Tibial nerve (tissue), 4 donors: Measurements from ENCODE around the gene CRTC1. TPM values are rescaled to one million over a fixed set of nuclear protein-coding genes. Genes with fewer than 3 reads are reported as not detected.

ENCODE experiments used
- DNase-seq, 2 donors: peaks; one replicate each; pipeline ENCODE4 v3.0.0-alpha.2; 2019; ENCODE audit warnings: low spot score in 2 of 2
- H3K27ac ChIP-seq, 4 donors: fragments of 200-600 bp; sonication (generic) in 3 of 4; one replicate each; pipeline ENCODE4 v1.5.1; 2017 to 2019; ENCODE audit warnings: mild to moderate bottlenecking in 1 of 4
- H3K27me3 ChIP-seq, 2 donors: fragments of 200-600 bp; sonication (generic) in 1 of 2; one replicate each; pipeline versions ENCODE4 v1.5.1 to v1.6.0; 2017 to 2019
- H3K36me3 ChIP-seq, 3 donors: fragments of 200-600 bp; sonication (generic); one replicate each; pipeline ENCODE4 v1.5.1; 2018 to 2019
- H3K4me1 ChIP-seq, 4 donors: fragments of 200-600 bp; sonication (generic) in 3 of 4; one replicate each; pipeline ENCODE4 v1.5.1; 2017 to 2019
- H3K4me3 ChIP-seq, 4 donors: fragments of 200-600 bp; sonication (generic) in 3 of 4; one replicate each; pipeline ENCODE4 v1.5.1; 2017 to 2019; ENCODE audit warnings: mild to moderate bottlenecking in 1 of 4, moderate library complexity in 1 of 4
- H3K9me3 ChIP-seq, 4 donors: fragments of 200-600 bp; sonication (generic) in 3 of 4; one replicate each; pipeline ENCODE4 v1.5.1; 2017 to 2019
- EP300 ChIP-seq, 2 donors: sonication (generic); formaldehyde crosslinking; IDR thresholded peaks; one replicate each; pipeline ENCODE4 v1.6.1; 2017; ENCODE audit warnings: antibody characterized with exemption in 2 of 2, mild to moderate bottlenecking in 1 of 2
- POLR2A ChIP-seq, 2 donors: fragments of 450-650 bp; IDR thresholded peaks; one replicate each; pipeline ENCODE4 v1.6.1; 2017; ENCODE audit warnings: antibody characterized with exemption in 2 of 2, mild to moderate bottlenecking in 2 of 2, moderate library complexity in 2 of 2
- WGBS, 2 donors: methylation state at CpG; one replicate each; pipeline ENCODE4 v1.1.5; 2018; 5-methylcytosine and 5-hydroxymethylcytosine counted together
- total RNA-seq, 4 donors: library from RNA; depleted of rRNA; stranded (reverse); fragments of >200 nt; gene quantifications; one replicate each; pipeline ENCODE4 v1.1.0, GENCODE V29; 2016
- TF ChIP-seq, protein P1 (sequence below), 5 experiments: fragments of 200-600 bp in 3 of 5; fragments of 450-650 bp in 2 of 5; sonication (generic) in 3 of 5; IDR thresholded peaks; one replicate each; pipeline ENCODE4 v1.5.1; 2016 to 2019; ENCODE audit warnings: antibody characterized with exemption in 5 of 5, mild to moderate bottlenecking in 3 of 5, moderate library complexity in 2 of 5

CRTC1 gene
- total RNA-seq, 4 donors from 2014 or later = 4.0 to 7.8 (median 6.7) TPM

DNA sequence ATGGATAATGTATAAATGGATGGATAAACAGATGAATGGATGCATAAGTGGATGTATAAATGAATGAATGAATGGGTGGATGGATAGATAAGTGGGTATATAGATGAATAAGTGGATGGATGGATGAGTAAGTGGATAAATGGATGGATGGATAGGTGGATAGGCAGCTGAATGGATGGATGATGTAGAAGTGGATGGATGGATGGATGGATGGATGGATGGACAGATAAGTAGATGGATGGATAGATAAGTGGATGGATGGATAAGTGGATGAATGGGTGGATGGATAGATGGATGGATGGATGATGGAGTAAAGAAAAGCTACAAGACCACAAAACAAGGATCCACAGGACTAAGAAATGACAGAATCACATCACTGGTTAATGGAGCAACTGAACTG, 116.6 kb downstream of the CRTC1 start:
- TF ChIP-seq EP300 (IDR thresholded peaks at IDR 0.05) = no peak
- peaks cover 0 to 57% of the 10 kb centered on the region in 2 donors for H3K27me3 ChIP-seq
- H3K9me3 ChIP-seq = no peaks in the 10 kb centered on the region
- H3K4me3 ChIP-seq = no peak overlapping the region
- no peak for DNase-seq
- no peak overlapping the region for H3K27ac ChIP-seq
- no peaks in the 10 kb centered on the region for H3K36me3 ChIP-seq
- peaks cover 0 to 6% (median 4%) of the 10 kb centered on the region in 4 donors for H3K4me1 ChIP-seq

DNA sequence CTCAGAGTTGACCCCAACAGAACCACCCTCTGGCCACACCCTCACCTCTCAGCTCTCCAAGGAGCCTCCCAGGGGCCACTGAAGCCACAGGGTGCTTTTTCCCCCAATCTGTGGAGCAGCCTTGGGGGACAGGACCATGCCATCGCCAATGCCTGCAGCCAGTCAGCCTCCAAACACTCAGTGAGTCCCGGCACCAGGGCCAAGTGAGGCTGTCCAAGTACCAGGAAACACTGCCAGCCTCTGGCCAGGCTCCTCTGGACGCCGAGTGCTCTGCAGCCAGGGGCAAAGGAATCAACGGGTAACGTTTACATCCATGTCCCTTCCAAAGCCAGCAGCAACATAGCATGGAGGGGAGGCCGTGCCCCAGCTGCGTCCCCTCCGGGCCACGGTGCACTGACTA, 117.2 kb downstream of the CRTC1 start:
- no peak for DNase-seq
- H3K4me1 ChIP-seq = peaks cover 0 to 3% (median 1%) of the 10 kb centered on the region in 4 donors
- no peak overlapping the region for H3K4me3 ChIP-seq
- WGBS, 2 donors = 65 to 86% methylated on average over 4 to 9 of the region's 10 CpGs
- peaks cover 0 to 52% of the 10 kb centered on the region in 2 donors for H3K27me3 ChIP-seq
- H3K9me3 ChIP-seq = no peaks in the 10 kb centered on the region
- no peaks in the 10 kb centered on the region for H3K36me3 ChIP-seq
- no peak for TF ChIP-seq EP300 (IDR thresholded peaks at IDR 0.05)
- TF ChIP-seq POLR2A (IDR thresholded peaks at IDR 0.05) = no peak
- TF ChIP-seq, protein P1, sequence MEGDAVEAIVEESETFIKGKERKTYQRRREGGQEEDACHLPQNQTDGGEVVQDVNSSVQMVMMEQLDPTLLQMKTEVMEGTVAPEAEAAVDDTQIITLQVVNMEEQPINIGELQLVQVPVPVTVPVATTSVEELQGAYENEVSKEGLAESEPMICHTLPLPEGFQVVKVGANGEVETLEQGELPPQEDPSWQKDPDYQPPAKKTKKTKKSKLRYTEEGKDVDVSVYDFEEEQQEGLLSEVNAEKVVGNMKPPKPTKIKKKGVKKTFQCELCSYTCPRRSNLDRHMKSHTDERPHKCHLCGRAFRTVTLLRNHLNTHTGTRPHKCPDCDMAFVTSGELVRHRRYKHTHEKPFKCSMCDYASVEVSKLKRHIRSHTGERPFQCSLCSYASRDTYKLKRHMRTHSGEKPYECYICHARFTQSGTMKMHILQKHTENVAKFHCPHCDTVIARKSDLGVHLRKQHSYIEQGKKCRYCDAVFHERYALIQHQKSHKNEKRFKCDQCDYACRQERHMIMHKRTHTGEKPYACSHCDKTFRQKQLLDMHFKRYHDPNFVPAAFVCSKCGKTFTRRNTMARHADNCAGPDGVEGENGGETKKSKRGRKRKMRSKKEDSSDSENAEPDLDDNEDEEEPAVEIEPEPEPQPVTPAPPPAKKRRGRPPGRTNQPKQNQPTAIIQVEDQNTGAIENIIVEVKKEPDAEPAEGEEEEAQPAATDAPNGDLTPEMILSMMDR (IDR thresholded peaks at IDR 0.05) = no peak
- no peak overlapping the region for H3K27ac ChIP-seq

DNA sequence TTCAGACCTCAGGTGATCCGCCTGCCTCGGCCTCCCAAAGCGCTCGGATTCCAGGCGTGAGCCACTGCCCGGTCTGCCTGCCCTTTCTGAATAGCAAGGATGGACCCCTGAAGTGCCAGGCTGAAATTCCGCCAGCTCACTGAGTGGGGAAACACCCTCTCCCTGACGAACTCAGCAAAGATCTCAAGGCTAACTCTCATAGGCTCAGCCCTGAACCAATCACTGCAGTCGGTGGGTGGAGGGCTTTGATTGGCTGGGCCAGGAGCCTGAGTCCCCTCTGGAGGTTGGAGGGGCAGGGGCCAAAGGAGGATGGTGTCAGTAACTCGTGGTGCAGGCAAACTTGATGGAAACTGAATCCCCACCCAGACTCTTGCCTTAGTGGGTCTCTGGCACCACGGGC, 118.9 kb downstream of the CRTC1 start:
- no peak overlapping the region for H3K27ac ChIP-seq
- TF ChIP-seq, protein P1 (IDR thresholded peaks at IDR 0.05) = no peak
- TF ChIP-seq POLR2A (IDR thresholded peaks at IDR 0.05) (no peak), EP300 (IDR thresholded peaks at IDR 0.05) (no peak)
- no peaks in the 10 kb centered on the region for H3K36me3 ChIP-seq
- DNase-seq = no peak
- no peak overlapping the region for H3K4me3 ChIP-seq
- peaks cover 0 to 38% of the 10 kb centered on the region in 2 donors for H3K27me3 ChIP-seq
- whole genome bisulfite sequencing, 2 donors = 60 to 66% methylated on average over 9 to 11 of the region's 11 CpGs
- H3K4me1 ChIP-seq = no peaks in the 10 kb centered on the region
- H3K9me3 ChIP-seq = no peaks in the 10 kb centered on the region

DNA sequence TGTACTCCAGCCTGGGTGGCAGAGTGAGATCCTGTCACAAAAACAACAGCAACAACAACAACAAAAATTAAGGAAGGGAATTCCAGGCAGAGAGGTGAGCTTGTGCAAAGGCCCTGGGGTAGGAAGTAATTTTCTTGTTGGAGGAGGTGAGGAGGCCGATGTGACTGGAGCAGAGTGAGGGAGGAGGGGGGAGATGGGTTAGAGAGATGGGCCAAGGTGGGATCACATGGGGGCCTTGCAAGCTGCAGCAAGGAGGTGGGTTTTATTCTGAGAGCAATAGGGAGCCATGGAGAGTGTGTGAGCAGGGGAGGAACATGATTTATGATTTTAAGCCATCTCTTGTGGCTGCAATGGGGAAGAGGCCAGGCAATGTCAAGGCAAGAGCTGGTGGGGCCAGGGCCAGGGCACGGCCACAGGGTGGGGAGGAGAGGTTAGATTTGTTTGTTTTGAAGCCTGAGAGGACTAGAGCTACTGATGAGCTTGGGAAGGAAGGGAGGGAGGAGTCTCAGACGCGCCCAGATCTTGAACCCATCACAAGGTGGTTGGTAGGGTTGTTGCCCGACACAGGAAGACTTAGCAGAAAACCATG, 120.2 kb downstream of the CRTC1 start:
- WGBS, 2 donors = 87 to 90% methylated on average over 5 of the region's 5 CpGs

DNA sequence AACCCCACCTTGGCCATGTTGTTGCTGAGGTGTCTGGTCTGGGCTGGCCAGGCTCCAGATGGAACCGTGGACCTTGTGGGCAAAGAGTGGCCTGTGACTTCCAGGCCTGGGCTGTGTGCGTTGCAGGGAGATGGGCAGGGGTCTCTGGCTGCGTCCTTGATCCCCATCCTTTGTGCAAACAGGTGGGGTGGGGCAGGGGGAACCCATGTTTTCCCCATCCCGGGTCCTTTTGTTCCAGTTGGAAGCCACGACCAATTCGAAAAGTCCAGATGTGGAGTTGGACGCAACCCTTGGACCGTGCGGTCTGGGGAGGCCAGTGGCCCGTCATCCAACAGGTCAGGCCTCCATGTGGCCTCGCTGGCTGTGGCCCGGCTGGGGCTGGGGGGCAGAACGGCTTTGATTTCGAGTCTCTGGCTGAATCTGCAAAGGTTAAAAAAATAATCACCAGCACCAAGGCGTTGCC, 120.7 kb downstream of the CRTC1 start:
- no peaks in the 10 kb centered on the region for H3K9me3 ChIP-seq
- TF ChIP-seq POLR2A (IDR thresholded peaks at IDR 0.05) = no peak
- TF ChIP-seq, protein P1 (IDR thresholded peaks at IDR 0.05) = no peak
- no peak for TF ChIP-seq EP300 (IDR thresholded peaks at IDR 0.05)
- H3K27ac ChIP-seq = no peak overlapping the region
- 83 to 93% methylated on average over 12 to 15 of the region's 15 CpGs for WGBS, 2 donors
- no peak overlapping the region for H3K4me3 ChIP-seq
- DNase-seq = no peak
- peaks cover 0 to 9% (median 0%) of the 10 kb centered on the region in 4 donors for H3K4me1 ChIP-seq
- H3K36me3 ChIP-seq = no peaks in the 10 kb centered on the region
- peaks cover 0 to 28% of the 10 kb centered on the region in 2 donors for H3K27me3 ChIP-seq

More for the DNA sequence above, 120.2 kb downstream of the CRTC1 start:
- Histone ChIP-seq H3K27ac (no peak overlapping the region), H3K27me3 (peaks cover 0 to 34% of the 10 kb centered on the region in 2 donors), H3K36me3 (no peaks in the 10 kb centered on the region), H3K4me3 (no peak overlapping the region), H3K9me3 (no peaks in the 10 kb centered on the region), H3K4me1 (peaks cover 0 to 4% (median 0%) of the 10 kb centered on the region in 4 donors)
- TF ChIP-seq, protein P1 (IDR thresholded peaks at IDR 0.05) = no peak
- TF ChIP-seq EP300 (IDR thresholded peaks at IDR 0.05) (no peak), POLR2A (IDR thresholded peaks at IDR 0.05) (no peak)
- no peak for DNase-seq
